ENCODE results near the gene EPHB2.

GRCh38 chr1:22829309-22829989 is 118.8 kb downstream of the EPHB2 start:
- TF ChIP-seq POLR2A (IDR thresholded peaks at IDR 0.05) (no peak), CTCF (IDR thresholded peaks at IDR 0.05) (no peak)

Data from testis (tissue), 2 donors.